Raji (cell line): ENCODE data around the gene NBPF9.

Experiments
- POLR2A ChIP-seq: IDR thresholded peaks from 2 replicates; pipeline ENCODE4 v1.6.1; 2011; ENCODE audit warnings: low read depth, low read length, control low read depth; ENCODE audit not compliant: insufficient read depth

The NBPF9 gene, protein sequence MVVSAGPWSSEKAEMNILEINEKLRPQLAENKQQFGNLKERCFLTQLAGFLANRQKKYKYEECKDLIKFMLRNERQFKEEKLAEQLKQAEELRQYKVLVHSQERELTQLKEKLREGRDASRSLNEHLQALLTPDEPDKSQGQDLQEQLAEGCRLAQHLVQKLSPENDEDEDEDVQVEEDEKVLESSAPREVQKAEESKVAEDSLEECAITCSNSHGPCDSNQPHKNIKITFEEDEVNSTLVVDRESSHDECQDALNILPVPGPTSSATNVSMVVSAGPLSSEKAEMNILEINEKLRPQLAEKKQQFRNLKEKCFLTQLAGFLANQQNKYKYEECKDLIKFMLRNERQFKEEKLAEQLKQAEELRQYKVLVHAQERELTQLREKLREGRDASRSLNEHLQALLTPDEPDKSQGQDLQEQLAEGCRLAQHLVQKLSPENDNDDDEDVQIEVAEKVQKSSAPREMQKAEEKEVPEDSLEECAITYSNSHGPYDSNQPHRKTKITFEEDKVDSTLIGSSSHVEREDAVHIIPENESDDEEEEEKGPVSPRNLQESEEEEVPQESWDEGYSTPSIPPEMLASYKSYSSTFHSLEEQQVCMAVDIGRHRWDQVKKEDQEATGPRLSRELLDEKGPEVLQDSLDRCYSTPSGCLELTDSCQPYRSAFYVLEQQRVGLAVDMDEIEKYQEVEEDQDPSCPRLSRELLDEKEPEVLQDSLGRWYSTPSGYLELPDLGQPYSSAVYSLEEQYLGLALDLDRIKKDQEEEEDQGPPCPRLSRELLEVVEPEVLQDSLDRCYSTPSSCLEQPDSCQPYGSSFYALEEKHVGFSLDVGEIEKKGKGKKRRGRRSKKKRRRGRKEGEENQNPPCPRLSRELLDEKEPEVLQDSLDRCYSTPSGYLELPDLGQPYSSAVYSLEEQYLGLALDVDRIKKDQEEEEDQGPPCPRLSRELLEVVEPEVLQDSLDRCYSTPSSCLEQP (N-terminal part only)

DNA sequence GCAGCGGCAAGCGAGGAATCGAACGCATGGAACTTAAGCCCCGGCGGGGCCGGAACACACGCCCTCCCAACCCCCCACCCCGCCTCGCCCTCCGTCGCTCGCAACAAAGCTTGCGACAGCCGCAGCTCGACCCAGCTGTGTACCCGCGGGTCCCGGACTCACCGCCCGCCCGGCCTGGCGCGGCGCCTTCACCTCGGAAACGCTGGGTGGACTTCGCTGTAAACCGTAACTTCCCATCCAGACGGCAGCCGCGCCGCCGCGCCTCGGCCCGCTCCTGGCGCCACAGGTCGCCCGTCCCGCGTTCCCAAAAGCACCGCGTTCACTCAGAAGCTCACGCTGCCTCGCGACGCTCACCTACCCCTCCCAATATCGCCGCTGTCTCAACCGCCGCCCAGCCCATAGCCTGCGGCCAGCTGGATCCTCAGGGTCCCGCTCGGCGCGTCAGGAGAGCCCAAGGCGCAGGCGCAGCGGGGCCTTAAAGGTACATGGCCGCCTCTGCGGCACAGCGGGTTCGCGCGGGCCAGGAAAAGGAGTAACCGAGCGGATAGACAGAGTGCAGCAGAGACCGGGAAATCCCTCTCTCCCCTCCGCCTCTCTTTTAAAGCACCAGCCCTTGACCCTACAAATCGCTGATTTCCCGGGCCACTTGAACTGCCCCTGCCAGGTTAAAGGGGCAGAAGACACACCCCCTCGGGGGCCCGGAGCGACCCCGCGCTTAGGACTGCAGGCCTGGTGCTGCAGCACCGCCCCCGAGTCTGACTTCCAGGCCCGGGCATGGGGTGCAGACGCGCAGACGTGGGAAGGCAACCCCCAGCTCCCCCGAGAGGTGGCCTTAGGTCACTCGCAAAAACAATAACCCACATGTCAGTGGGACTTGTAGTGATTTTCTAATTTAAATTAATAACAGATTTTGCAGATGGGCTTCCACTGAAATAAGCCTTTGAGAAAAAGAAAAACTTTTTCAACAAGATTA is at the start of gene NBPF9:
Gene NBPF9 (minus strand): TSS at position 443 of the 973 bp plus-strand sequence. CDS start 21,412 bp downstream, outside the sequence.
- peak; percentile 36 for TF ChIP-seq POLR2A
